Parathyroid adenoma (tissue), 2 donors: ENCODE results near the gene NME4.

ENCODE experiments used
- H2AFZ ChIP-seq: fragments of 300-600 bp; sonication (generic); one replicate; pipeline ENCODE4 v1.7.0; 2017; ENCODE audit warnings: antibody characterized with exemption, mild to moderate bottlenecking
- H3K27ac ChIP-seq: fragments of 300-600 bp; sonication (generic); one replicate; pipeline ENCODE4 v1.7.0; 2017
- H3K27me3 ChIP-seq: fragments of 300-600 bp; sonication (generic); one replicate; pipeline ENCODE4 v1.7.0; 2017; ENCODE audit warnings: low read length; ENCODE audit not compliant: control insufficient read depth, insufficient read depth
- H3K36me3 ChIP-seq: fragments of 300-600 bp; sonication (generic); one replicate; pipeline ENCODE4 v1.7.0; 2017; ENCODE audit warnings: low read length; ENCODE audit not compliant: control insufficient read depth, insufficient read depth
- H3K4me1 ChIP-seq: fragments of 300-600 bp; sonication (generic); one replicate; pipeline ENCODE4 v1.7.0; 2017; ENCODE audit warnings: control low read depth
- H3K4me2 ChIP-seq: fragments of 300-600 bp; sonication (generic); one replicate; pipeline ENCODE4 v1.7.0; 2017; ENCODE audit warnings: low read length
- H3K4me3 ChIP-seq: fragments of 300-600 bp; sonication (generic); one replicate; pipeline ENCODE4 v1.7.0; 2017; ENCODE audit warnings: low read depth, low read length
- H3K79me2 ChIP-seq: fragments of 300-600 bp; sonication (generic); one replicate; pipeline ENCODE4 v1.7.0; 2017; ENCODE audit warnings: control low read depth
- H3K9ac ChIP-seq: fragments of 300-600 bp; sonication (generic); one replicate; pipeline ENCODE4 v1.7.0; 2017; ENCODE audit warnings: mild to moderate bottlenecking
- H3K9me3 ChIP-seq: fragments of 300-600 bp; sonication (generic); one replicate; pipeline ENCODE4 v1.7.0; 2017; ENCODE audit warnings: low read length; ENCODE audit not compliant: control insufficient read depth
- CTCF ChIP-seq: fragments of 300-600 bp; sonication (generic); IDR thresholded peaks from one replicate; pipeline ENCODE4 v1.7.0; 2017; ENCODE audit warnings: antibody characterized with exemption, mild to moderate bottlenecking
- donor health status: primary hyperparathyroidism.

The NME4 gene

GRCh38 chr16:392450-393030 lies 4.5 kb upstream of the NME4 start:
- H3K79me2 ChIP-seq: no peaks in the 10 kb centered on the region
- peaks cover 7% of the 10 kb centered on the region for H3K4me1 ChIP-seq

GRCh38 chr16:396199-396598 lies 800 bp upstream of the NME4 start:
- H3K36me3 ChIP-seq: no peaks in the 10 kb centered on the region
- no peaks in the 10 kb centered on the region for H3K27me3 ChIP-seq
- no peak overlapping the region for H3K9ac ChIP-seq
- H3K27ac ChIP-seq: peak overlapping the region; percentile 90
- H2AFZ ChIP-seq: peak overlapping the region; percentile 96
- no peak for TF ChIP-seq CTCF
- peak overlapping the region; percentile 35 for H3K4me3 ChIP-seq
- peak overlapping the region; percentile 75 for H3K4me2 ChIP-seq
- peaks cover 2% of the 10 kb centered on the region for H3K79me2 ChIP-seq
- peaks cover 10% of the 10 kb centered on the region for H3K4me1 ChIP-seq
- no peaks in the 10 kb centered on the region for H3K9me3 ChIP-seq

More at GRCh38 chr16:392450-393030, 4.5 kb upstream of the NME4 start:
- no peak overlapping the region for H3K4me2 ChIP-seq
- no peak overlapping the region for H2AFZ ChIP-seq
- no peak overlapping the region for H3K27ac ChIP-seq
- no peak for TF ChIP-seq CTCF
- no peak overlapping the region for H3K4me3 ChIP-seq
- H3K36me3 ChIP-seq: no peaks in the 10 kb centered on the region
- H3K27me3 ChIP-seq: no peaks in the 10 kb centered on the region
- no peak overlapping the region for H3K9ac ChIP-seq
- H3K9me3 ChIP-seq: no peaks in the 10 kb centered on the region

GRCh38 chr16:396605-397004 lies 394 bp upstream of the NME4 start:
- Histone ChIP-seq H2AFZ (peak overlapping the region; percentile 96), H3K27me3 (no peaks in the 10 kb centered on the region), H3K9ac (no peak overlapping the region), H3K27ac (peak overlapping the region; percentile 90), H3K4me2 (peak overlapping the region; percentile 75), H3K36me3 (no peaks in the 10 kb centered on the region), H3K79me2 (peaks cover 2% of the 10 kb centered on the region), H3K4me3 (peak overlapping the region; percentile 35), H3K4me1 (peaks cover 10% of the 10 kb centered on the region), H3K9me3 (no peaks in the 10 kb centered on the region)
- TF ChIP-seq CTCF: no peak

GRCh38 chr16:397736-398332 lies 835 bp downstream of the NME4 start:
- Histone ChIP-seq H3K9ac (no peak overlapping the region), H3K36me3 (no peaks in the 10 kb centered on the region), H3K27ac (peak overlapping the region; percentile 85), H3K79me2 (peaks cover 2% of the 10 kb centered on the region), H3K27me3 (no peaks in the 10 kb centered on the region), H3K9me3 (no peaks in the 10 kb centered on the region), H3K4me2 (peak overlapping the region; percentile 32), H3K4me1 (peaks cover 10% of the 10 kb centered on the region), H3K4me3 (peak overlapping the region; percentile 25), H2AFZ (peak overlapping the region; percentile 40)
- peak; percentile 52 for TF ChIP-seq CTCF
